Tibial artery (tissue), 4 donors: ENCODE data around the gene ZDHHC20.

Experiments used
- DNase-seq, 2 donors: peaks; one replicate each; pipeline ENCODE4 v3.0.0-alpha.2; 2019
- H3K27ac ChIP-seq, 2 donors: fragments of 200-600 bp; sonication (generic) in 1 of 2; 1 replicate in 1 of 2; 2 replicates in 1 of 2; pipeline ENCODE4 v1.5.1; 2018 to 2019; ENCODE audit warnings: mild to moderate bottlenecking in 1 of 2
- H3K27me3 ChIP-seq, 2 donors: fragments of 200-600 bp; sonication (generic) in 1 of 2; one replicate each; pipeline versions ENCODE4 v1.5.1 to v1.6.0; 2016 to 2019
- H3K36me3 ChIP-seq, 3 donors: fragments of 200-600 bp; sonication (generic) in 2 of 3; one replicate each; pipeline ENCODE4 v1.5.1; 2016 to 2019; ENCODE audit warnings: mild to moderate bottlenecking in 2 of 3
- H3K4me1 ChIP-seq, 4 donors: fragments of 200-600 bp; sonication (generic) in 2 of 4; 1 replicate in 3 of 4; 2 replicates in 1 of 4; pipeline ENCODE4 v1.5.1; 2016 to 2019
- H3K4me3 ChIP-seq, 2 donors: fragments of 200-600 bp; sonication (generic) in 1 of 2; 1 replicate in 1 of 2; 2 replicates in 1 of 2; pipeline ENCODE4 v1.5.1; 2018 to 2019; ENCODE audit warnings: mild to moderate bottlenecking in 2 of 2
- H3K9me3 ChIP-seq, 3 donors: fragments of 200-600 bp; sonication (generic) in 1 of 3; one replicate each; pipeline ENCODE4 v1.5.1; 2016 to 2019
- CTCF ChIP-seq, 2 experiments: fragments of 200-600 bp in 1 of 2; fragments of 450-650 bp in 1 of 2; IDR thresholded peaks; one replicate each; pipeline ENCODE4 v1.5.1; 2017 to 2019; ENCODE audit warnings: antibody characterized with exemption in 2 of 2, mild to moderate bottlenecking in 1 of 2, moderate library complexity in 1 of 2
- intact Hi-C: fragments of 100-400 bp; cut with DNase I; formaldehyde crosslinking; loops from one replicate; pipeline ENCODE4 v1.15.0; 2023; ENCODE audit warnings: low total_unique reads

The ZDHHC20 gene

GRCh38 chr13:21348488-21349120 lies 110.5 kb downstream of the ZDHHC20 start:
- Histone ChIP-seq H3K36me3 (no peaks in the 10 kb centered on the region), H3K4me1 (no peaks in the 10 kb centered on the region), H3K9me3 (no peaks in the 10 kb centered on the region), H3K27ac (no peak overlapping the region), H3K4me3 (no peak overlapping the region), H3K27me3 (no peaks in the 10 kb centered on the region)
- TF ChIP-seq CTCF (IDR thresholded peaks at IDR 0.05): no peak
- no peak for DNase-seq
- intact Hi-C loops: no loop called here

GRCh38 chr13:21347753-21348318 lies 111.3 kb downstream of the ZDHHC20 start:
- Histone ChIP-seq H3K27me3 (no peaks in the 10 kb centered on the region), H3K4me1 (no peaks in the 10 kb centered on the region), H3K27ac (no peak overlapping the region), H3K4me3 (no peak overlapping the region), H3K9me3 (no peaks in the 10 kb centered on the region), H3K36me3 (no peaks in the 10 kb centered on the region)
- TF ChIP-seq CTCF (IDR thresholded peaks at IDR 0.05): no peak
- no peak for DNase-seq
- intact Hi-C loops: no loop called here

GRCh38 chr13:21344662-21345176 lies 114.4 kb downstream of the ZDHHC20 start:
- H3K4me1 ChIP-seq: no peaks in the 10 kb centered on the region
- H3K4me3 ChIP-seq: no peak overlapping the region
- intact Hi-C loops: no loop called here
- H3K27ac ChIP-seq: no peak overlapping the region
- no peak for DNase-seq
- no peaks in the 10 kb centered on the region for H3K27me3 ChIP-seq
- H3K36me3 ChIP-seq: no peaks in the 10 kb centered on the region
- H3K9me3 ChIP-seq: no peaks in the 10 kb centered on the region
- no peak for TF ChIP-seq CTCF (IDR thresholded peaks at IDR 0.05)

GRCh38 chr13:21343659-21344058 lies 115.4 kb downstream of the ZDHHC20 start:
- intact Hi-C loops: no loop called here
- Histone ChIP-seq H3K9me3 (no peaks in the 10 kb centered on the region), H3K4me3 (no peak overlapping the region), H3K27me3 (no peaks in the 10 kb centered on the region), H3K36me3 (no peaks in the 10 kb centered on the region), H3K4me1 (no peaks in the 10 kb centered on the region), H3K27ac (no peak overlapping the region)
- TF ChIP-seq CTCF (IDR thresholded peaks at IDR 0.05): no peak
- DNase-seq: no peak

GRCh38 chr13:21342699-21343442 lies 116.2 kb downstream of the ZDHHC20 start:
- no peak for DNase-seq
- H3K4me3 ChIP-seq: no peak overlapping the region
- intact Hi-C loops: no loop called here
- no peaks in the 10 kb centered on the region for H3K9me3 ChIP-seq
- no peak for TF ChIP-seq CTCF (IDR thresholded peaks at IDR 0.05)
- H3K27me3 ChIP-seq: no peaks in the 10 kb centered on the region
- no peak overlapping the region for H3K27ac ChIP-seq
- H3K4me1 ChIP-seq: no peaks in the 10 kb centered on the region
- H3K36me3 ChIP-seq: no peaks in the 10 kb centered on the region
